AG08396 (cell line): ENCODE results near the gene UCP2.
A peak's percentile ranks its signal among the peaks of the same experiment; 100 is the strongest.

Source experiments
- DNase-seq: peaks from one replicate; pipeline ENCODE4 v3.0.0; 2012; ENCODE audit warnings: low spot score, mixed read lengths

UCP2 gene

DNA sequence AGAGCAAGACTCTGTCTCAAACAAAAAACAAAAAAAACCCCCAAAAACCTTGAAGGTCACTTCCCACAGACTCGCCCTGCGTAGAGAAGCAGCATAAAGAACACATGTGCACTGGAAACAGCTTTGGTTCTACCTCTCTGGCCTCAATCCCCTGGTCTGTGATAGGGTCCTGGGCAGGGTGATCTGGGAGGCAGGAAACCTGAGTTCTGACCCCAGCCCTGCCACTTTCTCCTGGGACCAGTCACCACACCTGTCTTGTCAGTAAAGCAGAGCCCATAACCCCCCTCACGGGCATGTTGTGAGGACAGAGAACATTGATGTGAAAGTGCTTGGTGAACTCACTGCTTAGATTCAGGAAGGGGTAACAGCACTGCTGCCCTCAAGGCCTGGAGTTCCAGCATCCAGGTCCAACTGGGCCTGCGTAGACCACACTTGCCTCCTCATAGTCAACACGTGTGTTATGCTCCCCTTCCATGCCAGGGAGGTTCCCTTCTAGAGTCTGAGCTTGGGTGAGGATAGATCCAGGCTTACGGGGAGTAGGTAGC lies 11.4 kb downstream of the UCP2 start:
- no peak for DNase-seq

DNA sequence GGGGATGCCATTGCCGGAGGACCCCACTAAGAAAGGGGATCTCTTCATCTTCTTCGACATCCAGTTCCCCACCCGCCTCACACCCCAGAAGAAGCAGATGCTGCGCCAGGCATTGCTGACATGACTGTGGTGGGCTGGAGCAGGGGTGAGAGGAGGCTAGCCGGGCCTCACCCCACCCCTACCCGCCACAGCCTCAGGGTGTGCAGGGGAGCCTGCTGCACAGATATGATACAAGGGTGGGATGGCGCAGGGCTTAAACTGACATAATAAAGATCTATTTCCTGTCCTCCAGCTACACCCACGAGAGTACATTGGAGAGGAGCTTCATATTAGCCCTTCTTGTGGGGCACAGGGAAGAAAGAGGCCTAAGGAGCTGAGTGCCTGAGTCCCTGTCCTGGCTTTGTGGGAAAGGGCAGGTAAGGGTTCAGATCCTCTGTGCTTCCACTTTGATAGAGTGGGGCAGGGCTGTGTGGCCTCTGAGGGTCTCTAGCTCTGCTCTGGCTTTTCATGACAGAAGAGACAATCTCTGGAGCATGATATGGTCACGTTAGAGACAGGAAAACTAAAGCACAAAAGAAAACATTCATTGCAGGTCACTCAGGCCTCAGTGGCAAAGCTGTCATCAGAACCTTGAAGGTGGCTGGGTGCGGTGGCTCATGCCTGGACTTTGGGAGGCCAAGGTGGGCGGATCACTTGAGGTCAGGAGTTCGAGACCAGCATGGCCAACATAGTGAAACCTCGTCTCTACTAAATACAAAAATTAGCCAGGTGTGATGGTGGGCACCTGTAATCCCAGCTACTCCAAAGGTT lies 12.4 kb downstream of the UCP2 start:
- no peak for DNase-seq

DNA sequence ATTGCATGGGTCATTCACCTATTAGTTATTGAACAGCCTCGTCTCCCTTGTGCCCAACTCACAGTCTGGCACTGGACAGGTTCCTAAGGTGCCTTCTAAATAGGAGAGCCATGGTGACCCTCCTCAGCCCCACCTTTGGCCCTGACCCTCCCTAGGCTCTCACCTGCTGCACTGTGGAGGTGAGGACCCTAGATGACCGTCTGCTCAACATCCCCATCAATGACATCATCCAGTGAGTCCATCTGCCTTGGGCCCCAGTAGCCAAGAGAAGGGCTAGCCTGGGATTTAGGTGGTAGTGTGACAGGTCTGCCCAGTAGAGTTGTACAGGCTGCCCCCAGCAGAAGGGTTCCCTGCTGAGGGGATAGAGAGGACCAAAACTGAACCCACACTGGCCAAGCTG lies 13.6 kb downstream of the UCP2 start:
- no peak for DNase-seq

DNA sequence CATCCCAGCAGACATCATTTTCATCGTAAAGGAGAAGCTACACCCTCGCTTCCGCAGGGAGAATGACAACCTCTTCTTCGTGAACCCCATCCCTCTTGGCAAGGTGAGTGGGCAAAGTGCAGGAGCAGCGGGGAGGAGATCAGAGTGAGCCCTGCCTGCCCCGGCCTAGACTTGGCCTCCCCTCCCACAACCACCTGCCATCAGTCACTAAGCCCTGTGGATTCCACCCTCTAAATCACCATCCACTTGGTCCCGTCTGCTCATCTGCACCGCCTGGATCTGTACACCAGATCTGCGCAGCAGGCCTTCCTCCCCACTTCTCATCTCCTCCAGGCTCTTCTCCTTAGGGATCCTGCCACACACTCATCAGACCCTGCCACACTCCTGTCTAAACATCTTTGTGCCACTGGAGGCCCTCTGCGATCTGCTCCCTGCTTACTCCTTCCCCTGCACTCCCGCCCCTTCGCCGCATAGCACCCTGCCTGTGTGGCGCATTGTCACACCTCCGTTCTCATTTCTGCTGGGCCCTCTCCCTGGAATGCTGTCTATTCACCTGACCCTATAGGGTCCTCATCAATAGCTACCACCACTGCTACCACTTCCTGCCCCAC lies 14.2 kb downstream of the UCP2 start:
- no peak for DNase-seq

DNA sequence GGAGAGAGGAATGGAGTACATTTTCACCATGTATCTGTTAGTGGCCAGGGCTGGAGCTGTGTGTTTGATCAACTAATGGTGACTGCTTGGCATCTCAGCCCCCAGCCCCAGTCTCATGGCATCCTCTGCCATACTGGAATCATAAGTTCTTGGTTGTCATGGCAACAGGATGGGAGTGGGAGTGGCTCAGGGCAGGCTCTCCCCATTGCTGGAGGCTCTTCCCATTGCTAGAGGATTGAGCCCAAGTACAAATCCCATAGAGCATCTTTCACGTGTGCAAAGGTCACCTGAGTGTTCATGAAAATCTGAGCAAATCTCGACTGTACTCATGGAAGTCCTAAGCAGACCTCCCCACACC lies 16.9 kb downstream of the UCP2 start:
- no peak for DNase-seq

DNA sequence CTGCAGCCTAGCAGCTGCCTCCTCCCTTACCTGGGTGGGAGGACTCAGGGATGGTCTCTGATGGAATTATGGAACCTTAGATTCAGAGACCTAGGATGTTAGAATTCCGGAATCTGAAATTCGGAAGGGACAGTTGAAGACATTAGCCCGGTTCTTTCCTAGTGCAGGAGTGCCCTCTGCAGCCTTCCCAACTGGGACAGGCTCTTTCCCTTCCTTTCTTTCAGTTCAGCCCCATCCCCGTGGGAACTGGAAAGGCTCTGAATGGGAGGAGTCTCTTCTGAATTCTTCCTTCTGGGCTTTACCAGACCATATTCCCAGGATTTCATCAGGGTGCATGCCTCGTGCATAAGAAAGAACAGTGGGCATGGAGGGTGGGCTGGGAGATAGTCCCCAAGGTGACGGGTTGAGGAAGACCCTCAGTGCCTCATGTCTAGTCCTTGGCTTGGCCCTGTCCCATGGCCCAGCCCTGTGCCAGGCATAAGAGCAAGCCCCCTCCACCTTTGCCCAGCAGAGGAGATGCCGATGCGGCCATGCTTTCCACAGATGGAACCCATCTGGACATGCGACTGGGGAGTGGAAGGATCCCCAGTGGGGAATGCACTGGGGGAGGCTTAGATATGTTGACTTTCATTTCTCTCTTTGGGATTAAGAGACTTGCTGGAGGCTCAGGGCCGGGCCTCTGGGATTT lies 17.4 kb downstream of the UCP2 start:
- no peak for DNase-seq

DNA sequence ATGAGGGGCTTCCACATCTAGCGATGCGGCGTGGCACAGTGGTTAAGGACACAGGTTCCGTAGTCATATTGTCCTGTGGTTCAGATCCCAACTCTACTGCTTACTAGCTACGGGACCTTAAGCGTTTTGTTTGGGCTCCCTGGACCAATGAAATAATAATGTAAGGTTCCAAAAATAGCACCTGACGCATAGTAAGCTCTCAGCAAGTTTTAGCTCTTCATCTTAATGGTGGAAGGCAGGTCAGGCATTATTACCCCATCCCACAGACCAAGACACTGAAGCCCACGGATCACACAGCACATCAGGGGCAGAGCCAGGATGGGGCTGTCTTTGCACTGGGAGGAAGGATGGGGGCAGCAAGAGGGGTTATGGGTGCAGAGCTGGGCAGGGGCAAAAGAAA lies 18.8 kb downstream of the UCP2 start:
- no peak for DNase-seq

DNA sequence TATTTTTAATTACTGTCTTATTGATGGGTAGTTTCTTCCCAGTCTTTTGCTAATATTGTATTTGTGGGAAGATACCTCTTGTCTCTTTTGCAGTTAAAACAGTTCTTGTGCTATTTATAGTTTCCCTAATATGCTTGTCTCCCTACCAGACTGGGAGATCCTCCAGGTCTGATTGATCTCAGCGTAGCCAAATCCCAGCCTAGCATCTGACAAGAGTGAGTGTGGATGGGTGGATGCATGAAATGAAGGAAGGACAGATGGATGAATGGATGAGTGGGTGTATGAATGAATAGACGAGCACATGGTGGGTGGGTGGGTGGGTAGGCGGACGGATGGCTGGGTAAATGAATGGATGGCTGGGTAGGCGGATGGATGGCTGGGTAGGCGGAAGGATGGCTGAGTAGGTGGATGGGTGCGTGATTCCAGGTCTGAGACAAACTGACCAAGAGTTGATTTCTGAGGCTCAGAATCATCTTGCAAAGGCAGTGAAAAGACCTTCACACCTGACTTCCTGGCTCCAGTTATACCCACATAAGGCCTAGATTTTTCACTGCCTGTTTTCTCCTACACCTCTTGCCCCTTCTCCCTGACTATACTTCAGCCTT lies 20.4 kb downstream of the UCP2 start:
- no peak for DNase-seq

DNA sequence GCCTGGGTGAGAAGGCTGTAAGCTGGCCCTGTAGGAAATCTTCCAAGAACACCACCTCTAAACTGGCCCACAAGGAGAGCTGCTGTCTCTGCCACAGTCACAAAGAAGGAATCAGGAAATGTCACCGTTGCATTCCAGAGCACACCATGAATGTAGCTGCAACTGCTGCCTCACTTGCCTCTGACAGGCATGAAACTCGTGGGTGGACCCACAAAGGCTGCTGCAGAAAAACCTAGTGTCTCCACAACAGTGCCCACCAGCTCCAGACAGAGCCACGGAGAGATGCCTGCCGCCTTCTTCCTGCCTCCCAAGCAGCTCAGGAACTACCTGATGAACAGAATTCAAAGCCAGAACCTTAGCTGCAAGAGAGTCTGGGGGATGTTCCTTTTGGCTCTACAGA lies 21.3 kb downstream of the UCP2 start:
- DNase-seq = peak; percentile 58

DNA sequence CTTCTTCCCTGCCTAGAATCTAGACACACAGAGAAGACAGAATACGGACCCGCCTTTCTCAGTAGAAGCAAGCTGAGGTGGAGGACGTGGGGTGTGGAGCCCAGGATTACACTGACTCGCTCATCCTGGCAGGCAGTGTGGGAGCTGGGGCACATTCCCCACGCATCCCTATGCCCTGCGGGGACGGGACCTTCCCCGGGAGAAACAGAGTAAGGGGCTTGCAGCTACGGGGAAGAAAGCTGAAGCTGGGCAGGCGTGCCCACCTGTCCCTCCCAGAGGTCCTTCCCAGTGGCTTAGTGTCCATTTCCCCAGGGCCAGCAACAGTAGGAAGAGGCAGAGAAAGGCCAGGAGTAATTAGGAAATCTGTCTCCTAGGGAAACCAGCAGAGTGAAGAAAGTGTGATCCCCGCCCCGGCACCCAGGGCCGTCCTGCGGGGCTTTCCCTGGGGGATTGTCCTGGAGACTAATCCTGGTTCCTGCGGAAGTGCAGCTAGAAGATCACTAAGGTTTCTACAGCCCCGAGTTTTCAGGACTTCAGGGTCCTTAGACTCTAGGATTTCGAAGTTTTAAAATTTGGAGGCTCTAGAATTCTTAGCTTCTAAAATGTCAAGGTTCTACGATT lies 24.0 kb downstream of the UCP2 start:
- no peak for DNase-seq

DNA sequence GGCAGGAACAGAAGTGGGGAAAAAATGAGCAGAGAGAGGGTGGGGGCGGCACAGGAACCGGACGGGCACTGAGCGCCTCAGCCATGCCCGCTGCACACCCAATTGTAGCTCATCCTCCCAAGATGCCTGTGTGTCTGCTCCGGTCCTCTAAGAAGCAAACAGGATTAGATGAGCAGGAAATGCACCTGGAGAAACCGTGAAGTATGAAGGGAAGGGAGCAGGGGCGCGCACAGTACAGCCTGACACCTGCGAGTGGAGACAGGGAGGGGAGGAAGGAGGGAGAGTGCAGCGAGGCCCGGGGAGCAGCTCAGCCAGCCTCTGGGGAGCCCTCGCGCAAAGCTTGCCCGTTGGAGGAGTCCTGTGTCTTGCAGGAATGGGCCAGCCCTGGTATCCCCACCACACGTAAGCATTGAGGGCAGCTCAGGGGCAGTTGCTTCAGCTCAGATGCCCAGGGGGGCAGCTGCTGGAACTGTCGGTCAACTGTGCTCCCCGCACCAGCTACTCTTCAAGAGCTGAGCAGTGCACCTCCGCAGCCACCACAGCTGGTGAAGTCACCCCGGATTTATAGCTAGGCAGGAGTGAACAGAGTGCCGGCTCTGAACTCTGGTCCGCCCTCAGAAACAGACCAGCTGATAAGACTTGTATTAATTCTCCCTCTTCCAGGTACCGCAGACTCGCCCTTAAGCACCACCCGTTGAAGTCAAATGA lies 24.8 kb downstream of the UCP2 start:
- DNase-seq = no peak

DNA sequence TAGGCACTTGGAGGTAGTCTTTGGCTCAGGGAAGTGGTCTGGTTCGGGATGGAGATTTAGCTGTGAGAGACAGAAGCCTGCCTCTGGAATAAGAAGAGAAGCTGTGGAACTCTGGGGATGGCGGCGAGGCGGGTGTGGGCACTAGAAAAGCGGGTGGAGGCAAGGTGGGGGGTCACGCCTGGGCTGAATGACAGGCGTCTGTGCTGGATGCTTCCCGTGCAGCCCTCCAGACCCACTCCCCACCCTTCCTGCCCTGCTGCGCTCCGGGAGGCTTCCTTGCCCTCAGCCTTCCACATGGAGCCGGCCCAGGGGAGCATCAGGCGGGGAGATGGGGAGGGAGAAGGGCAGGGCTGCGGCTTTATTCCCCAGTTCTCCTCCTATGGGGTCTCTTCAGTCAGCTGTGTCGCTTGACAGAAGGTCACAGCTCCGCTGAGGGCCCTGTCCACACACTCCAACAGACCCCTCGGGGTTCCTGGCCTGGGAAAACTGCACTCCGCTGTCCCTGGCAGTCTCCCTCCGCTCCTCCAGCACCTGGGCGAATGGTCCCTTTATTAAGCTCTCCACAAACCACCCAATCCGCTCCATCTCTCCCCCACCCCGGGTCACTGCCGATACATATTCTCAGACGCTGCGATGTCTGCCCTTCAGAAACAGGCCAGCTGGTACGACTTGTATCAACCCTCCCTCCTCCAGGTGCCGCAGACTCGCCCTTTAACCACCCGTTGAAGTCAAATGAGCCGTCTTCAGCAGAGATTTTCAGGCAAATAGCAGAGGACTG lies 25.6 kb downstream of the UCP2 start:
- no peak for DNase-seq

DNA sequence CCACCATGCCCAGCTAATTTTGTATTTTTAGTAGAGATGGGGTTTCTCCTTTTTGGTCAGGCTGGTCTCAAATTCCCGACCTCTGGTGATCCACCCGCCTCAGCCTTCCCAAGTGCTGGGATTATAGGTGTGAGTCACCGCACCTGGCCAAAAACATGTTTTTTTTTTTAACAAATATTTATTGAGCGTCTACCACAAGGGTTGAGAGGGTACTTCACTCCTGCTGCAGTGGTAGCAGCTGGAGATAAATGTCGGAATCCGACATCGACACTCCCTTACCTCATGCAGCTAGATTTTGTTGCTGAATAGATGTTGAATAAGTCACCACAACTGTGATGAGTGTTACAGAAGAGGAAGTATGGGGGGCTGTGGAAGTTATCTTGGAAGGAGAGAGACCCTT lies 30.8 kb downstream of the UCP2 start:
- DNase-seq = no peak

DNA sequence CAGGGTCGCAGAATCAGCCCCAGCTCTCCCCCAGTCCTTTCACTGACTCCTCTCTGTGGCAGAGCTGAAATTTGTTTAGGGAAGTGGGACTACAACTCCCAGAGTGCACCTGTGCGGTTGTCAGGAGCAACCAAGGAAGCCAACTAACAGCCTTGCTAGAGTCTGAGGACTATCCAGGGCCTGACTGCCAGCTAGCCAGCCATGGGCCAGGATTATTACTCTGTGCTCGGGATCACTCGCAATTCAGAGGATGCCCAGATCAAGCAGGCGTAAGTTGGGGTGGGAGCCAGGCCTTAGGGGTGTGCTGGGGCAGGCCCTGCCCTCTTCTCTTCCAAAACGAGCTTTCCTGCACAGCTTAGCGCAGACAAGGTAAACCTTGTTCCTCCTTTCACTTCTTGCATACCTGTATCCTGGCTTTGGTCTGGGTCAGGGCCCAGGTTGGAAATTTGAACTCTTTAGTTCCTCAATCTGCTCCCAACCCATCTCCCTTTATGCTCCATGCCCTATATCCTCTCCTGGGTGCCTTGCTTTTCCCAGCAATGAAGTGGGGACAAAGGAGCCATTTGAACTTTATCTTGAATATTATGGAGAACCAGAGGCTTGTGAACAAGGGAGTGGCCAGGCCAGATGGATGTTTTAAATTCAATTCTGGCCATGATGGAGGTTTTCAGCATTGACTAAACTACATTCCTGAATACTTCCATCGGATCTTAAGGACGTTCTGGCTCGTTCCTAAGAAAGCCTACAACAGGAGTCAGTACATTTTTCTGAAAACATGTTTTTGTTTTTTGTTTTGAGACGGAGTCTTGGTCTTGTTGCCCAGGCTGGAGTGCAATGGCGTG lies 31.6 kb downstream of the UCP2 start, which contains the start of gene DNAJB13:
TSS of gene DNAJB13 (plus strand) at position 158 of the 842 bp plus-strand sequence. CDS start at position 202, 44 bp downstream.
- DNase-seq = peak; percentile 84

DNA sequence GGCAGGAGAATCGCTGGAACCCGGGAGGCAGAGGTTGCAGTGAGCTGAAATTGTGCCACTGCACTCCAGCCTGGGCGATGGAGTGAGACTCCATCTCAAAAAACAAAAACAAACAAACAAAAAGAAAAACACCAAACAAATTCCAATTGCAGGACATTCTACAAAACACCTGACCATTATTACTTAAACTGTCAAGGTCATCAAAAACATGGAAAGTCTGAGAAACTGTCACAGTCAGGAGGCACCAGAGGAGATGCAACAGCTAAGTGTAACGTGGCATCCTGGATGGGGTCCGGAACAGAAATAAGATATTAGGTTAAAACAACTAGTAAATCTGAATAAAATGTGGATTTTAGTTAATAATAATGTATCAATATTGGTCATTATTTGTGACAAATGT lies 32.7 kb downstream of the UCP2 start:
- DNase-seq = no peak

DNA sequence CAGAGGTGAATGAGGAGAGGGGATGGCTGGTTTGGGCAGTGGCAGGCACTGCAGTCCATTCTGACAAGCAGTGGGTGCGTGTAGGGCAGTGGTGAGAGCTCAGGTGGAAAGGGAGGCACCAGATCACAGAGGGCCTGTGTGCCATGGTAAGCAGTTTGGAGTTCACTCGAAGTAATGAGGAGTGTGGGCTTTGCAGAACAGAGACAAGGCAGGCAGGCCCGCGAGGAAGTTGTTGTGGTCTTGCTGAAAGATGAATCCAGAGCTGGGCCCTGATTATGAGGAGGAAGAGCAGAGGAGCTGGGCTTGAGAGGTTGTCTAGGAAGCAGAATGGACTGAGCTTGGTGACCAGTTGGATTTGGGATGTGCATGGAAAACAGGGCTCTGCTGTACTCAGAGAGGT lies 33.4 kb downstream of the UCP2 start:
- no peak for DNase-seq

DNA sequence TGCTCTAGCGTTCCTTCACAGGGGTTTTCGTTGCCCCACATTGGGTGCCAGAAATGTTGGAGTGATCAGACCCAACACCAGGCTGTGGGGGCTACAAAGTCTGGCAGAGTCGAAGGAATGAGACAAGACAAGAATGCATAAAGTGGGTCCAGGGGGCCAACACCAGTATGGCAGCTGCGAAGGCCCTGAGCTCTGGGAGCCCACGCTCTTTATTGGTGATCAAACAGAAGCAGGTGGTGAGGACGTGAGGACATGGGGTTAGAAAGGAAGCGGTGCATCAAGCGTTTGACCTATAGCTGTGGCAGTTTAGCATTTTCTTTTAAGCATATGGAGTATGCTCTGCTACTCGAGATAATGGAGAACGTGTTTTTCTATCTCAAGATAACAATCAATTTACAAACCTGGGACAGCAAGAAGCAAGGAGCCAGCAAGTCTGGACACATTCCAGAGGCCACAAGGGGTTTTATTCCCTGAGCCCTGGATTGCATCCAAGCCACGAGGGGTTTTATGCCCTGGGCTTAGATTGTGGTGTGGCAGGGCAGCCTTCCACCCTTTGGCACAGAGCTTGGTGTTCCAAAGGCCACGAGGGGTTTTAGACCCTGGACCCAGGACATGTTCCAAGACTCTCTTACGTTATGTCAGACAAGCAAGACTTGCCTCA lies 35.7 kb downstream of the UCP2 start:
- no peak for DNase-seq

DNA sequence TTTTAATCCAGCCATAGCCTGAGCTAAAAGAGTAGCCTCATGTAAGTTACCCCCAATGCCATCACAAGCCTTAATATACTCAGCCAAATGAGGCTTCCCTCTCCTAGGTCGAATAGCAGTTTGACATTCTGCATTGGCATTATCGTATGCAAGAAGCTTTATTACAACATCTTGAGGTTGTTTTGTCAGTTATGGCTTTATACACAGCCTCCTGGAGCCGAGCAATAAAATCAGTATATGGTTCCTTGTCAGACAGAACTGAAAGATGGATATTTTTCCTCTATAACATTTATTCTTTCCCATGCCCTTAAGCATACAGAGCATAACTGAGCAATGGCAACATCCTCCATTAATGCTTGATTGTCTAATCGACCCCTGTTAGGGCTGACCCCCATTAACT lies 37.2 kb downstream of the UCP2 start:
- DNase-seq = no peak

DNA sequence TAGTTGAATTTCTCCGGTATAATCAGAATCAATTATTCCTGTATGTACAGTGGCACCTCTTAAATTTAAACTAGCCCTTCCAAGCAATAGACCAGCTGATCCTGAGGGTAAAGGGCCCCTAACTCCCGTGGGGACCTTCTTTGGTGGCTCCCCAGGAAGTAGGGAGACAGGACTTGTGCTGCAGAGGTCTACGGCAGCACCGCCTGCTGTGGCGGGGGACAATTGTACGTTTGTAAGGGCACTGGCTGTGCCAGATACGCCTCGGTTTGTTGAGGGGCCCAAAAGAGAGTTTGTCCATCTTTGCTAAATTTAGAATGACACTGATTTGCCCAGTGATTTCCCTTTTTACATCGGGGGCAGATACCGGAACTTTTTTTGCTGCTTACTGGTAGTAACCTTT lies 37.7 kb downstream of the UCP2 start:
- no peak for DNase-seq
